OCI-LY3 (cell line): Measurements from ENCODE around the gene ARHGAP18.

Source experiments
- CTCF ChIP-seq: fragments of 200-600, 300-600 bp; sonication (generic); IDR thresholded peaks from 2 replicates; pipeline ENCODE4 v1.5.1; 2014; ENCODE audit warnings: antibody characterized with exemption, low read length, low read depth
- EZH2phosphoT487 ChIP-seq: fragments of 200-600 bp; shearing (Covaris generic); IDR thresholded peaks from 2 replicates; pipeline ENCODE4 v1.6.1; 2018; ENCODE audit warnings: antibody characterized with exemption, mixed run types, low read depth

- TF ChIP-seq CTCF (no peak), EZH2phosphoT487 (no peak)
Observed at GRCh38 chr6:129660346-129660676, 49.7 kb downstream of the ARHGAP18 start.
